Stimulated activated naive CD8-positive, alpha-beta T cell treated with anti-CD3 and anti-CD28 coated beads, Interleukin-15, Interleukin-2, amounts not matched to agents 100 ng/mL and 50 ng/mL, for 24 hours (primary cell): ENCODE results near the gene RNU6-1.
A peak's percentile ranks its signal among the peaks of the same experiment; 100 is the strongest.

Experiments used
- H3K27ac Mint-ChIP-seq: one replicate; pipeline ENCODE4 v1.8.0; 2021; ENCODE audit warnings: mild to moderate bottlenecking, mixed read lengths
- H3K27me3 Mint-ChIP-seq: one replicate; pipeline ENCODE4 v1.8.0; 2021; ENCODE audit warnings: mixed read lengths
- H3K36me3 Mint-ChIP-seq: one replicate; pipeline ENCODE4 v1.8.0; 2021; ENCODE audit warnings: low read depth, mixed read lengths
- H3K4me1 Mint-ChIP-seq: one replicate; pipeline ENCODE4 v1.8.0; 2021; ENCODE audit warnings: low read depth, mixed read lengths
- H3K4me3 Mint-ChIP-seq: one replicate; pipeline ENCODE4 v1.8.0; 2021; ENCODE audit warnings: mild to moderate bottlenecking, mixed read lengths
- H3K9me3 Mint-ChIP-seq: one replicate; pipeline ENCODE4 v1.8.0; 2021; ENCODE audit warnings: mixed read lengths

The RNU6-1 gene

GRCh38 chr15:67839929-67840748, at the start of gene RNU6-1:
RNU6-1 (minus strand) TSS chr15:67840045.
- Mint-ChIP-seq H3K27ac (peak within 1 kb of the TSS; percentile 98), H3K9me3 (no peaks in the 10 kb centered on the region), H3K36me3 (peaks cover 6% of the 10 kb centered on the region), H3K27me3 (peaks cover 17% of the 10 kb centered on the region), H3K4me3 (peak within 1 kb of the TSS; percentile 89), H3K4me1 (peaks cover 43% of the 10 kb centered on the region)

GRCh38 chr15:67887776-67888175, 47.9 kb upstream of the RNU6-1 start:
- peaks cover 23% of the 10 kb centered on the region for H3K27me3 Mint-ChIP-seq
- H3K4me3 Mint-ChIP-seq: no peak overlapping the region
- H3K9me3 Mint-ChIP-seq: peaks cover 12% of the 10 kb centered on the region
- H3K27ac Mint-ChIP-seq: no peak overlapping the region
- no peaks in the 10 kb centered on the region for H3K36me3 Mint-ChIP-seq
- peaks cover 17% of the 10 kb centered on the region for H3K4me1 Mint-ChIP-seq

DNA sequence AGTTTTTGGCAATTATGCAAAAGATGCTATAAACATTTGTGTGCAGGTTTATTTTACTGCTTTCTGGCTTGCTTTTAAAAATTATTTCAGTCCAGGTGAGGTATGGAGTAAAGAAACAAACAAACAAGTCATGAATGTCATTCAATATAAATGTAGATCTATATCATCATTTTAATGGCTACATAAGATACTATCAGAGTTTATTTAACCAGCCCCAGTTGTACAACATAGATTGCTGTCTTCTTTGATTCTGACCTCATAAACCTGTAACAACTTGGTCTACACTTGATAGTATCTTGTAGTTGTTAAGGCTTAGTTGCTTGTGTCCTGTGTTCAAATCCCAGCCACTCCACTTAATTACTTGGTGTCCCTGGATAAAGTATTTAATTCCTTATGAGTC, 46.0 kb upstream of the RNU6-1 start:
- H3K36me3 Mint-ChIP-seq: no peaks in the 10 kb centered on the region
- peaks cover 19% of the 10 kb centered on the region for H3K27me3 Mint-ChIP-seq
- peaks cover 12% of the 10 kb centered on the region for H3K9me3 Mint-ChIP-seq
- no peak overlapping the region for H3K27ac Mint-ChIP-seq
- H3K4me3 Mint-ChIP-seq: no peak overlapping the region
- H3K4me1 Mint-ChIP-seq: peaks cover 24% of the 10 kb centered on the region

GRCh38 chr15:67885175-67885523, 45.3 kb upstream of the RNU6-1 start:
- Mint-ChIP-seq H3K36me3 (no peaks in the 10 kb centered on the region), H3K27ac (no peak overlapping the region), H3K9me3 (peaks cover 7% of the 10 kb centered on the region), H3K27me3 (peaks cover 19% of the 10 kb centered on the region), H3K4me3 (peak overlapping the region; percentile 72), H3K4me1 (peaks cover 24% of the 10 kb centered on the region)

DNA sequence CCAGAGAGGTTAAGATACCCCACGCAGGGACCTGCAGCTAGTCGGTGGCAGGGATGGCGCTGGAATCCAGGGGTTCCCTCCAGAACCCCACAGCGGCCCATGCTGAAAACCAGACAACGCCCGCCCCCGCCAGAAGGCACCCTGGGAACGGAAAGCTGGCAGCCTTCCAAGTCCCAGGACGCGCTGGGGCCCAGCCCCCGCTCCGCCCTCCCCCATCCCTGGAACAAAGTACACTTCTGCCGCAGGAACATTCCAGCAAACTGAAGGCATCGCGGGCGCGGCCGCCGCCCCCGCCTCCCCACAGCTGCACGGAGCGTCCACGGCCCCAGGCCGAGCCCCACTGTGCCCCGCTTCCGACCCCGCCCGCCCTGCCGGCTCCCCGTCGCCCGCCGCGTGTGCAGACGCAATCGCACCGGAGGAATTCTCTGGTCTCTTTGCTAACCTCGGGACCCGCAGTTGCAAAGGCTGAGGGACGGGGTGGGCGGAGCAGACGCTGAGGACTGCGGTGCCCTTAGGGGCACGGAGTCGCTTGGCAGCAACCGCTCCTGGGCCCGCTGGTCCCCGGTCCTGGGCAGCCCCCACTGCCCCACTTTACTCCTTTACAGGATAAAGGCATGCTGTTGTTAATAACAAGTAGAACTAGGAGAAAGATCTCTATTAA, 44.8 kb upstream of the RNU6-1 start:
- Mint-ChIP-seq H3K9me3 (peaks cover 2% of the 10 kb centered on the region), H3K27ac (peak overlapping the region; percentile 10), H3K27me3 (peaks cover 19% of the 10 kb centered on the region), H3K4me3 (peak overlapping the region; percentile 72), H3K36me3 (no peaks in the 10 kb centered on the region), H3K4me1 (peaks cover 22% of the 10 kb centered on the region)

- Mint-ChIP-seq H3K27me3 (peaks cover 19% of the 10 kb centered on the region), H3K4me1 (peaks cover 20% of the 10 kb centered on the region), H3K36me3 (no peaks in the 10 kb centered on the region), H3K9me3 (no peaks in the 10 kb centered on the region), H3K27ac (no peak overlapping the region), H3K4me3 (peak overlapping the region; percentile 72)
These were observed 44.2 kb upstream of the RNU6-1 start for GRCh38 chr15:67884009-67884408.

DNA sequence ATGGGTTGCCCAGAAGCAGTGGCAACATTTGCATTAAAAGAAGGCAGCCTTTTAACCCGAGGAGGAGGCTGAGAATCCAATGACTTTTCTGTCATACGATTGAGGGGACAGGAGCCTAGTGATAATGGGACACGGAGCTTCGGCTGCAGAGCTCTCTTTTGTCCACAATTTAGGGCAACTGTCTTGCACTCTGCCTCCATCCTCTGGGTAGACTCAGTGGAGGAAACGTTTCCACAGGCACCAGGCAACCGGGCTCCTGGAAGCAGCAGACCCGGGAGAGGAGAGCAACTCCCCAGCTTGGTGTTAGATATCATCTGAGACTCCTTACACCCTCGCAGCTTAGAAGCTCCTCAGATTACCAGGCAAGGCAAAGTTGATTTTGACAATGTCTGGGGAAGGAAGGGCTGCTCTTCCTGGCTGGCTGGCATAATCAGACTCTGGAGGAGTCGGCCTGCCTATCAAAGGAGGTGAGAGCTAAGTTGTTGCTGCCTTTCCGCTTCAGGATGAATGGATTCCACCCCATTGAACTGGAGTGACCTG, 43.5 kb upstream of the RNU6-1 start:
- no peak overlapping the region for H3K27ac Mint-ChIP-seq
- no peaks in the 10 kb centered on the region for H3K36me3 Mint-ChIP-seq
- H3K27me3 Mint-ChIP-seq: peaks cover 19% of the 10 kb centered on the region
- H3K4me3 Mint-ChIP-seq: no peak overlapping the region
- no peaks in the 10 kb centered on the region for H3K9me3 Mint-ChIP-seq
- peaks cover 20% of the 10 kb centered on the region for H3K4me1 Mint-ChIP-seq

GRCh38 chr15:67882487-67883233, 42.8 kb upstream of the RNU6-1 start:
- Mint-ChIP-seq H3K27ac (no peak overlapping the region), H3K36me3 (no peaks in the 10 kb centered on the region), H3K4me3 (no peak overlapping the region), H3K4me1 (peaks cover 20% of the 10 kb centered on the region), H3K27me3 (peaks cover 21% of the 10 kb centered on the region), H3K9me3 (no peaks in the 10 kb centered on the region)

GRCh38 chr15:67880651-67881182, 40.9 kb upstream of the RNU6-1 start:
- no peak overlapping the region for H3K27ac Mint-ChIP-seq
- H3K36me3 Mint-ChIP-seq: no peaks in the 10 kb centered on the region
- no peak overlapping the region for H3K4me3 Mint-ChIP-seq
- H3K4me1 Mint-ChIP-seq: peaks cover 20% of the 10 kb centered on the region
- H3K27me3 Mint-ChIP-seq: peaks cover 23% of the 10 kb centered on the region
- H3K9me3 Mint-ChIP-seq: no peaks in the 10 kb centered on the region

- Mint-ChIP-seq H3K4me1 (peaks cover 11% of the 10 kb centered on the region), H3K4me3 (no peak overlapping the region), H3K36me3 (no peaks in the 10 kb centered on the region), H3K27ac (no peak overlapping the region), H3K9me3 (no peaks in the 10 kb centered on the region), H3K27me3 (peaks cover 16% of the 10 kb centered on the region)
These were observed 39.7 kb upstream of the RNU6-1 start for GRCh38 chr15:67879440-67880129.

DNA sequence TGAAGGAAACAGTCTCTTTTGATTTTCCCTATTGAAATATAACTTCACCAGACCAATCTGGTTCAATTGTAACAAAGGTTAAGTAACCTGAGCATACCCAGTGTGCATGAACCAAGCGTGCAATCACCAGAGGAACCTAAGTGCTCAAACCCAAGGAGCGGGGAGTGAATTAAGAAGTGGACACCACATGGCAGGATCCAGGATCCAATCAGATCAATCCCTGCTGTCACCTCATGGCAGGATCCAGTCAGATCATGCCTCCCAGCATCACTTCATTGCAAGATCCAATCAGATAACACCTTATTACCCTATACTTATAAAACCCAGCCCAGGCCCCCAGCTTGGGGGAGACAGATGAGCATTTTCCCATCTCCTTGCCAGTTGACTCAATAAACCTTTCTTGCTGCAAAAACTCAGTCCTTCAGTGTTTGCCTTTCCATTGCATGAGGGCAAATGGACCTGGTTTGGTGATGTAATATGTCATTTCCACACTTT, 38.9 kb upstream of the RNU6-1 start:
- no peak overlapping the region for H3K27ac Mint-ChIP-seq
- H3K9me3 Mint-ChIP-seq: peaks cover 6% of the 10 kb centered on the region
- H3K27me3 Mint-ChIP-seq: peaks cover 24% of the 10 kb centered on the region
- H3K4me1 Mint-ChIP-seq: peaks cover 8% of the 10 kb centered on the region
- no peak overlapping the region for H3K4me3 Mint-ChIP-seq
- H3K36me3 Mint-ChIP-seq: no peaks in the 10 kb centered on the region

DNA sequence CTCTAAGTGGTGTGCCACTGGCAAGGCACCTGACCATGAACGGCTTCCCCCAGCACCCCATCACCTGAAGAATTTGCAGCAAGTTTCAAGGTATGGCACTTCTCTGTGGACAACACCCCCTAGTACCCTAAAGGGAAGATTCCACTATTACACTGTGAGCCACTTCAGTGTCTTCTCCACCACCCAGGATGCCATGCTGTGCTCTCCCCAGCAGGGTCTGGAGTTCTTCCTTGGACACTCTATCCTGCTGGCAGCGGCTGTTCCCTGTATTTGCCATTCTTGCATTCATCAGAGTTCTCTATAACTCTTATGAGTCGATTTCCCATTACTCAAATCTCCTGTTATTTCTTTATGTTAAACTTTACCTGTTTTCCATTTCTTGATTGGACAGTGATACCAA, 33.9 kb upstream of the RNU6-1 start:
- no peak overlapping the region for H3K27ac Mint-ChIP-seq
- H3K9me3 Mint-ChIP-seq: peaks cover 23% of the 10 kb centered on the region
- peaks cover 9% of the 10 kb centered on the region for H3K4me1 Mint-ChIP-seq
- H3K4me3 Mint-ChIP-seq: no peak overlapping the region
- H3K36me3 Mint-ChIP-seq: no peaks in the 10 kb centered on the region
- H3K27me3 Mint-ChIP-seq: peaks cover 42% of the 10 kb centered on the region

DNA sequence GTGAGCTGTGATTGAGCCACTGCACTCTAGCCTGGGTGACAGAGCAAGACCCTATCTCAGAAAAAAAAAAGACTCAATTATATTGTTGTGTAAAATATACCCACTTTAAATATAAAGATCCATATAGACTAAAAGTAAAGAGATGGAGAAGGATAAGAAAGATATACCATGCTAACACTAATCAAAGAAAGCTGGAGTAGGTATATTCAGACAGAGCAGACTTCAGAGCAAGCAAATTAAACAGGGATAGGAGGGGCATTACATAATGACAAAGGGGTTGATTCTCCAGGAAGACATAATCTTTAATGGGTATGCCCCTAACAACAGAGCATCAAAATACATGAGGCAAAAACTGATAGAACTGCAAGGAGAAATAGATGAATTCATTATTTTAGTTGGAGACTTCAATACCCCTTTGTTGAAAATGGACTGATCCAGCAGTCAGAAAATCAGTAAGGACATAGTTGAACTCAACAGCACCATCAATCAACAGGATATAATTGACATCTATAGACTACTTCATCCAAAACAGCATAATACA, 31.1 kb upstream of the RNU6-1 start:
- H3K4me1 Mint-ChIP-seq: peaks cover 9% of the 10 kb centered on the region
- H3K27ac Mint-ChIP-seq: no peak overlapping the region
- no peaks in the 10 kb centered on the region for H3K36me3 Mint-ChIP-seq
- peaks cover 40% of the 10 kb centered on the region for H3K27me3 Mint-ChIP-seq
- no peak overlapping the region for H3K4me3 Mint-ChIP-seq
- peaks cover 23% of the 10 kb centered on the region for H3K9me3 Mint-ChIP-seq

GRCh38 chr15:67869701-67870100, 29.9 kb upstream of the RNU6-1 start:
- no peak overlapping the region for H3K4me3 Mint-ChIP-seq
- peaks cover 45% of the 10 kb centered on the region for H3K27me3 Mint-ChIP-seq
- H3K9me3 Mint-ChIP-seq: peaks cover 23% of the 10 kb centered on the region
- peaks cover 9% of the 10 kb centered on the region for H3K4me1 Mint-ChIP-seq
- H3K36me3 Mint-ChIP-seq: no peaks in the 10 kb centered on the region
- no peak overlapping the region for H3K27ac Mint-ChIP-seq
